ENCODE measurements around the gene TMC8.
A peak's percentile ranks its signal among the peaks of the same experiment; 100 is the strongest.

Gene TMC8

GRCh38 chr17:78180508-78180907 lies 49.9 kb downstream of the TMC8 start:
- TF ChIP-seq CTCF (IDR thresholded peaks at IDR 0.05; ENCODE audit: insufficient read depth, low read depth, low read length, missing control alignments), result no peak
- no peak for DNase-seq (ENCODE audit: low read depth)
- no peak overlapping the region for H3K4me3 ChIP-seq (ENCODE audit: low read depth, low read length)

GRCh38 chr17:78182504-78182903 lies 51.9 kb downstream of the TMC8 start:
- H3K4me3 ChIP-seq (ENCODE audit: low read depth, low read length), result no peak overlapping the region
- no peak for DNase-seq (ENCODE audit: low read depth)
- no peak for TF ChIP-seq CTCF (IDR thresholded peaks at IDR 0.05; ENCODE audit: insufficient read depth, low read depth, low read length, missing control alignments)

GRCh38 chr17:78183916-78184315 lies 53.3 kb downstream of the TMC8 start:
- no peak for DNase-seq (ENCODE audit: low read depth)
- TF ChIP-seq CTCF (IDR thresholded peaks at IDR 0.05; ENCODE audit: insufficient read depth, low read depth, low read length, missing control alignments), result no peak
- H3K4me3 ChIP-seq (ENCODE audit: low read depth, low read length), result no peak overlapping the region

GRCh38 chr17:78184351-78184750 lies 53.8 kb downstream of the TMC8 start:
- no peak overlapping the region for H3K4me3 ChIP-seq (ENCODE audit: low read depth, low read length)
- TF ChIP-seq CTCF (IDR thresholded peaks at IDR 0.05; ENCODE audit: insufficient read depth, low read depth, low read length, missing control alignments), result no peak
- no peak for DNase-seq (ENCODE audit: low read depth)

- H3K4me3 ChIP-seq (ENCODE audit: low read depth, low read length), result no peak overlapping the region
- no peak for DNase-seq (ENCODE audit: low read depth)
- TF ChIP-seq CTCF (IDR thresholded peaks at IDR 0.05; ENCODE audit: insufficient read depth, low read depth, low read length, missing control alignments), result no peak
Measured at GRCh38 chr17:78184868-78185267, 54.3 kb downstream of the TMC8 start.

- no peak for TF ChIP-seq CTCF (IDR thresholded peaks at IDR 0.05; ENCODE audit: insufficient read depth, low read depth, low read length, missing control alignments)
- H3K4me3 ChIP-seq (ENCODE audit: low read depth, low read length), result peak overlapping the region; percentile 75
- peak; percentile 56 for DNase-seq (ENCODE audit: low read depth)
Measured at GRCh38 chr17:78185981-78186691, 55.6 kb downstream of the TMC8 start.

Data from GM12865 (cell line).